Vagina (tissue), 2 donors: ENCODE data around the gene ZNF318. TPM values are rescaled to one million over a fixed set of nuclear protein-coding genes. Genes with fewer than 3 reads are reported as not detected.
"Not testable (repeated sequence)": the region's sequence is repeated elsewhere in the genome, so short reads cannot be mapped to it uniquely, and the experiment has no call there.

ENCODE experiments used
- DNase-seq, 2 donors: peaks; one replicate each; pipeline ENCODE4 v3.0.0-alpha.2; 2017; ENCODE audit errors: extremely low spot score in 2 of 2
- H3K27ac ChIP-seq: fragments of 200-600 bp; sonication (generic); one replicate; pipeline ENCODE4 v1.5.1; 2019
- H3K27me3 ChIP-seq: fragments of 200-600 bp; sonication (generic); one replicate; pipeline ENCODE4 v1.5.1; 2019
- H3K36me3 ChIP-seq, 2 donors: fragments of 200-600 bp; sonication (generic); one replicate each; pipeline ENCODE4 v1.5.1; 2017 to 2019
- H3K4me1 ChIP-seq: fragments of 200-600 bp; sonication (generic); one replicate; pipeline ENCODE4 v1.5.1; 2019
- H3K4me3 ChIP-seq, 2 donors: fragments of 200-600 bp; sonication (generic); 1 replicate in 1 of 2; 2 replicates in 1 of 2; pipeline ENCODE4 v1.5.1; 2016 to 2019
- H3K9me3 ChIP-seq: fragments of 200-600 bp; sonication (generic); one replicate; pipeline ENCODE4 v1.5.1; 2019
- POLR2A ChIP-seq, 2 donors: fragments of 450-650 bp; IDR thresholded peaks; one replicate each; pipeline ENCODE4 v1.6.1; 2017; ENCODE audit warnings: antibody characterized with exemption in 2 of 2, mild to moderate bottlenecking in 2 of 2, moderate library complexity in 2 of 2
- POLR2AphosphoS5 ChIP-seq, 2 donors: sonication (generic); formaldehyde crosslinking; IDR thresholded peaks; one replicate each; pipeline ENCODE4 v1.9.0; 2017; ENCODE audit warnings: antibody characterized with exemption in 2 of 2, mild to moderate bottlenecking in 2 of 2, low read depth in 1 of 2; ENCODE audit not compliant: insufficient read depth in 1 of 2
- intact Hi-C: fragments of 100-400 bp; cut with DNase I; formaldehyde crosslinking; loops from one replicate; pipeline ENCODE4 v1.15.1; 2023
- total RNA-seq: library from RNA; depleted of rRNA; stranded (reverse); fragments of >200 nt; gene quantifications from one replicate; pipeline ENCODE4 v1.2.3, GENCODE V29; 2016
- TF ChIP-seq, protein P1 (sequence below), 3 experiments: fragments of 450-650 bp in 2 of 3; fragments of 200-600 bp in 1 of 3; sonication (generic) in 1 of 3; IDR thresholded peaks; one replicate each; pipeline ENCODE4 v1.5.1; 2017 to 2019; ENCODE audit warnings: antibody characterized with exemption in 3 of 3, mild to moderate bottlenecking in 2 of 3, moderate library complexity in 2 of 3

Gene ZNF318
- total RNA-seq, 1 donor from 2014 or later = 17.2 TPM

GRCh38 chr6:43412541-43412940, 43.1 kb upstream of the ZNF318 start:
- Histone ChIP-seq H3K27ac (no peak overlapping the region), H3K9me3 (no peaks in the 10 kb centered on the region), H3K27me3 (no peaks in the 10 kb centered on the region), H3K4me1 (no peaks in the 10 kb centered on the region), H3K4me3 (no peak overlapping the region), H3K36me3 (no peaks in the 10 kb centered on the region)
- intact Hi-C loops = no loop called here
- no peak for DNase-seq
- no peak for TF ChIP-seq POLR2A (IDR thresholded peaks at IDR 0.05)

DNA sequence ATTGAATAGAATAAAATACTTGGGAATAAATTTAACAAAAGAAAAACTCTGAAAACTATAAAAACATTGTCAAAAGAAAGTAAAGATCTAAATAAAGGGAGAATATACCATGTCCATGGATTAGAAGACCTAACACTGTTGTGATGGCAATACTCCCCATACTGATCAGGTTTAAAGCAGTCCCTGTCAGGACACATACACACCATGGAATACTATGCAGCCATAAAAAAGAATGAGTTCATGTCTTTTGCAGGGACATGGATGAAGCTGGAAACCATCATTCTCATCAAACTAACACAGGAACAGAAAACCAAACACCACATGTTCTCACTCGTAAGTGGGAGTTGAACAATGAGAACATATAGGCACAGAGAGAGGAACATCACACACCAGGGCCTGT, 41.3 kb upstream of the ZNF318 start:
- intact Hi-C loops, H3K4me1 ChIP-seq, H3K36me3 ChIP-seq: not testable (repeated sequence)

DNA sequence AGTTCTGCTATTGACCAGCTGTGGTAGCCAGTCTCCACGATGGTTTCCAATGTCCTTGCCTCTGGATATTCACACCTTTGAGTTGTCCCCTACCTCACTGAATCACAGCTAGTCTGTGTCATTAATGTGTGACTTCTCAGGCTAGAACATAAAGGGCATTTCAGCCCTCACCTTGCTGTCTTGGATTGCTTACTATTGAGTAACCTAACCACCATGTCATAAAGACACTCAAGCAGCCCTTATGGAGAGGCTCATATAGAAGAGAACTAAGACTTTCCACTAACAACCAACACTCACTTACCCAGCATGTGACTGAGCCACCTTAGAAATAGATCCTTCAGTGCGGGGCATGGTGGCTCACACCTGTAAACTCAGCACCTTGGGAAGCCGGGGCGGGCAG, 38.8 kb upstream of the ZNF318 start:
- H3K27me3 ChIP-seq = no peaks in the 10 kb centered on the region
- H3K9me3 ChIP-seq = no peaks in the 10 kb centered on the region
- H3K4me3 ChIP-seq = no peak overlapping the region
- no peak overlapping the region for H3K27ac ChIP-seq
- H3K36me3 ChIP-seq = no peaks in the 10 kb centered on the region
- DNase-seq = no peak
- intact Hi-C loops = no loop called here
- no peaks in the 10 kb centered on the region for H3K4me1 ChIP-seq
- TF ChIP-seq POLR2AphosphoS5 (IDR thresholded peaks at IDR 0.05; ENCODE audit: insufficient read depth in 1 of 2, low read depth in 1 of 2) (no peak), POLR2A (IDR thresholded peaks at IDR 0.05) (no peak)
- TF ChIP-seq, protein P1, sequence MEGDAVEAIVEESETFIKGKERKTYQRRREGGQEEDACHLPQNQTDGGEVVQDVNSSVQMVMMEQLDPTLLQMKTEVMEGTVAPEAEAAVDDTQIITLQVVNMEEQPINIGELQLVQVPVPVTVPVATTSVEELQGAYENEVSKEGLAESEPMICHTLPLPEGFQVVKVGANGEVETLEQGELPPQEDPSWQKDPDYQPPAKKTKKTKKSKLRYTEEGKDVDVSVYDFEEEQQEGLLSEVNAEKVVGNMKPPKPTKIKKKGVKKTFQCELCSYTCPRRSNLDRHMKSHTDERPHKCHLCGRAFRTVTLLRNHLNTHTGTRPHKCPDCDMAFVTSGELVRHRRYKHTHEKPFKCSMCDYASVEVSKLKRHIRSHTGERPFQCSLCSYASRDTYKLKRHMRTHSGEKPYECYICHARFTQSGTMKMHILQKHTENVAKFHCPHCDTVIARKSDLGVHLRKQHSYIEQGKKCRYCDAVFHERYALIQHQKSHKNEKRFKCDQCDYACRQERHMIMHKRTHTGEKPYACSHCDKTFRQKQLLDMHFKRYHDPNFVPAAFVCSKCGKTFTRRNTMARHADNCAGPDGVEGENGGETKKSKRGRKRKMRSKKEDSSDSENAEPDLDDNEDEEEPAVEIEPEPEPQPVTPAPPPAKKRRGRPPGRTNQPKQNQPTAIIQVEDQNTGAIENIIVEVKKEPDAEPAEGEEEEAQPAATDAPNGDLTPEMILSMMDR (IDR thresholded peaks at IDR 0.05) = no peak

More for the DNA sequence above, 41.3 kb upstream of the ZNF318 start:
- not testable (repeated sequence) for H3K4me3 ChIP-seq, H3K9me3 ChIP-seq, H3K27me3 ChIP-seq, H3K27ac ChIP-seq, DNase-seq

DNA sequence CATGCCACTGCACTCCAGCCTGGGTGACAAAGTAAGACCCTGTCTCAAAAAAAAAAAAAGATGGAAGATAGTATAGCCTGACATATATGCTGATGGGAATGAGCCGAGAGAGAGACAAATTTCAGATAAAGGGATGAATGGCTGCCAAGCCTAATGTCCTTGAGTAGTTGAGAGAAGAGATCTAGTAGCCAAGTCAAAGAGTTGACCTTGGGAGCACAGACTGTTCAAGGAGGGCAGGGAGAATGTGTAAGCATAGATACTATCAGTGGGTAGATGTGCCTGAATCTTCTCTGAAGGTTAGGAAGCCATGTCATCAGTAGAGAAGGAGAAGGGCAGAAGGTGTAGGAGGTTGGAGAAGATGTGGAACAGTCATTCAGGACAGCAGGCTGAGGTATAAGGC, 37.8 kb upstream of the ZNF318 start:
- no peak overlapping the region for H3K27ac ChIP-seq
- H3K27me3 ChIP-seq = no peaks in the 10 kb centered on the region
- H3K9me3 ChIP-seq = no peaks in the 10 kb centered on the region
- no peak for TF ChIP-seq POLR2A (IDR thresholded peaks at IDR 0.05)
- TF ChIP-seq POLR2AphosphoS5 (IDR thresholded peaks at IDR 0.05; ENCODE audit: insufficient read depth in 1 of 2, low read depth in 1 of 2) = no peak
- TF ChIP-seq, protein P1 (IDR thresholded peaks at IDR 0.05) = no peak
- DNase-seq = no peak
- intact Hi-C loops = no loop called here
- H3K36me3 ChIP-seq = no peaks in the 10 kb centered on the region
- no peak overlapping the region for H3K4me3 ChIP-seq
- H3K4me1 ChIP-seq = no peaks in the 10 kb centered on the region

DNA sequence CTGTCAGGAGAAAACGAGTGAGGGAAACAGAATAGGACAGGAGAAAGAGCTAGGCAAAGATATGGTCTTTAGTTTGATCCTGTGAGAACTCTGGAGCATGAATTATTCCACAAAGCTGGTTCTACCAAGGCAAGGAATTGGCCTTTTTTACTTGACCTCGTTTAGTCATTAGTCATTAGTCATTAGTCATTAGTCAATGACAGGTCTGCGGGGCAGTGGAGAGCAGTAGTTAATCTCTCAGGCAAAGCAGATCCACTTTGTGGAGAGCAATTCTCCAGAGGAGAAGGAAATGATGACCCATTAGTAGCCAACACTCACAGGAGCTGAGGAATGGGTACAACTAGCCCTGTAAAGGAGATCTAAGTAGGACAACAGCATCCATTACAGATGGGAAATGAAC, 35.9 kb upstream of the ZNF318 start:
- no peak overlapping the region for H3K4me3 ChIP-seq
- H3K36me3 ChIP-seq = no peaks in the 10 kb centered on the region
- no peak overlapping the region for H3K27ac ChIP-seq
- H3K27me3 ChIP-seq = no peaks in the 10 kb centered on the region
- no peak for DNase-seq
- H3K4me1 ChIP-seq = no peaks in the 10 kb centered on the region
- TF ChIP-seq POLR2A (IDR thresholded peaks at IDR 0.05) = no peak
- TF ChIP-seq POLR2AphosphoS5 (IDR thresholded peaks at IDR 0.05; ENCODE audit: insufficient read depth in 1 of 2, low read depth in 1 of 2) = no peak
- TF ChIP-seq, protein P1 (IDR thresholded peaks at IDR 0.05) = no peak
- intact Hi-C loops = no loop called here
- H3K9me3 ChIP-seq = no peaks in the 10 kb centered on the region

- Histone ChIP-seq H3K27me3 (no peaks in the 10 kb centered on the region), H3K27ac (no peak overlapping the region), H3K4me1 (no peaks in the 10 kb centered on the region), H3K4me3 (no peak overlapping the region), H3K36me3 (no peaks in the 10 kb centered on the region), H3K9me3 (no peaks in the 10 kb centered on the region)
- TF ChIP-seq POLR2A (IDR thresholded peaks at IDR 0.05) (no peak), POLR2AphosphoS5 (IDR thresholded peaks at IDR 0.05; ENCODE audit: insufficient read depth in 1 of 2, low read depth in 1 of 2) (no peak)
- TF ChIP-seq, protein P1 (IDR thresholded peaks at IDR 0.05) = no peak
- intact Hi-C loops = no loop called here
- DNase-seq = no peak
These were observed 33.4 kb upstream of the ZNF318 start for GRCh38 chr6:43402820-43403219.
